ENCODE measurements around the gene ITGB1.
"Not testable (repeated sequence)": the region's sequence is repeated elsewhere in the genome, so short reads cannot be mapped to it uniquely, and the experiment has no call there.

Gene ITGB1

GRCh38 chr10:32958085-32959005 is at the start of gene ITGB1:
Gene ITGB1 (minus strand): TSS chr10:32958230. CDS start chr10:32935558, 22,672 bp downstream.
- peak; percentile 59 for DNase-seq (ENCODE audit: low read depth, low spot score)

- no peak for DNase-seq (ENCODE audit: low read depth, low spot score)
Observed at GRCh38 chr10:33006342-33006887, 48.4 kb upstream of the ITGB1 start.

GRCh38 chr10:33005322-33006301 is 47.6 kb upstream of the ITGB1 start:
- DNase-seq (ENCODE audit: low read depth, low spot score), result no peak

GRCh38 chr10:33001908-33002492 is 44.0 kb upstream of the ITGB1 start:
- DNase-seq (ENCODE audit: low read depth, low spot score), result no peak

GRCh38 chr10:32998060-32998581 is 40.1 kb upstream of the ITGB1 start:
- not testable (repeated sequence) for DNase-seq (ENCODE audit: low read depth, low spot score)

- no peak for DNase-seq (ENCODE audit: low read depth, low spot score)
Observed at GRCh38 chr10:32995751-32996150, 37.7 kb upstream of the ITGB1 start.

GRCh38 chr10:32995066-32995622 is 37.1 kb upstream of the ITGB1 start:
- DNase-seq (ENCODE audit: low read depth, low spot score), result no peak

- not testable (repeated sequence) for DNase-seq (ENCODE audit: low read depth, low spot score)
Observed at GRCh38 chr10:32994632-32995031, 36.6 kb upstream of the ITGB1 start.

GRCh38 chr10:32992310-32992709 is 34.3 kb upstream of the ITGB1 start:
- not testable (repeated sequence) for DNase-seq (ENCODE audit: low read depth, low spot score)

GRCh38 chr10:32990811-32991210 is 32.8 kb upstream of the ITGB1 start:
- no peak for DNase-seq (ENCODE audit: low read depth, low spot score)

GRCh38 chr10:32988604-32989003 is 30.6 kb upstream of the ITGB1 start:
- DNase-seq (ENCODE audit: low read depth, low spot score), result no peak

- no peak for DNase-seq (ENCODE audit: low read depth, low spot score)
Observed at GRCh38 chr10:32987172-32987571, 29.1 kb upstream of the ITGB1 start.

GRCh38 chr10:32985775-32986350 is 27.8 kb upstream of the ITGB1 start:
- no peak for DNase-seq (ENCODE audit: low read depth, low spot score)

GRCh38 chr10:32985341-32985764 is 27.3 kb upstream of the ITGB1 start:
- no peak for DNase-seq (ENCODE audit: low read depth, low spot score)

- no peak for DNase-seq (ENCODE audit: low read depth, low spot score)
Observed at GRCh38 chr10:32984003-32984600, 26.1 kb upstream of the ITGB1 start.

GRCh38 chr10:32982911-32983909 is 25.2 kb upstream of the ITGB1 start:
- DNase-seq (ENCODE audit: low read depth, low spot score), result no peak

- no peak for DNase-seq (ENCODE audit: low read depth, low spot score)
Observed at GRCh38 chr10:32982293-32982709, 24.3 kb upstream of the ITGB1 start.

GRCh38 chr10:32981760-32982159 is 23.7 kb upstream of the ITGB1 start:
- no peak for DNase-seq (ENCODE audit: low read depth, low spot score)

All from activated naive CD8-positive, alpha-beta T cell treated with anti-CD3 and anti-CD28 coated beads, Interleukin-2, amount 50 U/mL, for 16 hours (primary cell).